HG02571 (cell line): ENCODE data around the gene SPAG17.

Experiments used
- ATAC-seq: cut with Tn5 transposase; IDR thresholded peaks from one replicate; pipeline ENCODE4 v1.9.1; 2021; ENCODE audit warnings: mild to moderate bottlenecking, moderate library complexity; ENCODE audit not compliant: unreplicated experiment

SPAG17 gene

GRCh38 chr1:118122234-118123004, 62.6 kb downstream of the SPAG17 start:
- ATAC-seq: no peak

DNA sequence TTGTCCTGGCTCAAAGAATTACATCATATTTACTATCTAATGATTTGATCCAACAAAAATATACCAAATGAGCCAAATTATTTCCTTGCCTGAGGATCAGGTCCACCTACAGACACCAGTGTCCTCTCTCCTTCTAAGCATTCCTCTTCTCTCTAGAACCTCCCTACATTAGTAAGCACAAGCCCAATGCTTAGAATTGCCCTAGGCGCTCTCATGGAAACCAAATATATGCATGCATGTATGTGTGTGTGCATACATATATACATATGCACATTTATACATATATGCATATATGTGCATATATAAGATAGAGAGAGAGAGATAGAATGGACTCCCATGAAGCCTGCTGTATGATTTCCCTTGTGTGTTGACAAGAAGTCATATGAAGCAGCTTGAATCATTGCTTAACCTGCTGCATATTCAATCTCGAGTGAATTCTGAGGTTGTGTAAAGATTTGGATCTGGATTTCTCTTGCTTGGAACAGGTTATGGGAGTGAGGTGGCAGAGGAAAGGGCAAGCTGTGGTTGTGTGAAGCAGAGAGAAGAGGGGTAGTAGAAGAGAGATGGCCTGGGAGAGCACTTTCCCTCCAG, 66.1 kb downstream of the SPAG17 start:
- ATAC-seq: no peak

DNA sequence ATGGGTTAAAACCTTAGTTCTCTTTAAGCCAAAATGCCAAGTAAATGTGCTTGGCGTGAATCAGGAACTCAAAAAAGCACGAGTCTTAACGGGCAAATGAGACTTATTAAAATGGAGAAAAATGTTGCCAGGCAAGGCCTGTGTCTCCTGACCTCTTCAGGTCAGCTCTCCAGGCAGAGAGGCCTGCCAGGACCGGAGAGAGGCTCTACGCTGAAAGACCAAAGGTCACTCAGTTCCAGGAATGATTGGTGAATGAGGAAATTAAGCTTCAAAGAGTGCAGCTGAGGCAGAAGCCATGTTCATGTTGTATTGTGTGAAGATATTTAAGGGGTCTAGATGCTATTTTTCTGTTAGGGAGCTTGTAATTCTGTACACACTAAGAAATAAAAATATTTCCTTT, 66.6 kb downstream of the SPAG17 start:
- no peak for ATAC-seq

- no peak for ATAC-seq
Measured at GRCh38 chr1:118117521-118117920, 67.5 kb downstream of the SPAG17 start.

DNA sequence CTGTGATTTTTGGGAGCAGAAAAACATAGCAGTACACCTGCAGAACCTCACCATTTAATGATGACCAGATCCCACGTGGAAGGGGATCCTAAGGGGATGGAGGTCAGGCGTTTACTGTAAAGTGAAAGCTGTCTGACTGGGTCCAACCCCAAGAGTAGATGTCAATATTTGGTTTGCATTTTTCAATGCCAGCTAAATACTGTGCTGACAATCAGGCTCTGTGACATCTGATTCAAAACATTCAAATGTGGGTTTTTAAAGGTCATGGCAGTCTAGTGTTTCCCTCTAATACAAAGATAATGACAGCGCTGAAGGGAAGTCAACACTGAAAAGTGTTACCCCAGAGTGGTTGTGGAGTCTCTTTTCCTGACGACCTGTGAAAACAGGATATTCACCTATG, 68.1 kb downstream of the SPAG17 start:
- no peak for ATAC-seq

- ATAC-seq: no peak
Measured at GRCh38 chr1:118116401-118116800, 68.6 kb downstream of the SPAG17 start.

DNA sequence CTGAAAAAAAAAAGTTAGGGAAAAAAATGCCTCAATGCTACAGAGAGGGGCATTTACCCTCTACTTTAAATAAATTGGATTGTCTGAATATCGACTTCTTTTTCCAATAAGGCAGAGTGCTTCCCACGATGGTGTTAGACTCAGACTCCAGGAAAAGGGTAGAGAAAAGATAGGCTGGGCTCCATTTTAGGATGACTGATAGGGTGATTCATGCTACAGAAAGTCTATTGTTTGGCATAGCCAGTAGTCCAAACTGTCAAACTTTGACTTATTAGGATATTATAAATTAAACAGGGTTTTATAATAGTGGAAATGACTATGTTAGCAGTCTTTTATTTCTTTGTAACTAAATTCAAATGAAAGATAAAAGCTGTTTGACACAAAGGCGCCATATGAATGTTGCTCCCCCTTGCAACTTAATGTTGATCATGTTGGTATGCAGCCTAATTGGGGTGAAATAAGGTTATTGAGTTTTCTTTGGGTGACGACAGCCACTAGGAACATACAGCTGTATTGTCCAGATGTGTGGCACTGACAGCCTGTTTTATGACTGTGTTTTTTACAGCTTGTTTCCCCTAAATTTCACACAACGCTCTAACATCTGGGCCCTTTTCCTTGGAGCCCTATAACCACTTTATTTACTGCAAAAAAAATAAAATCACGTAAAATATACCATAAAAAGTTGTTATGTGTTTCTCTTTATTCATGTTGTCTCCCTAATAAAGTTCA, 69.3 kb downstream of the SPAG17 start:
- no peak for ATAC-seq

DNA sequence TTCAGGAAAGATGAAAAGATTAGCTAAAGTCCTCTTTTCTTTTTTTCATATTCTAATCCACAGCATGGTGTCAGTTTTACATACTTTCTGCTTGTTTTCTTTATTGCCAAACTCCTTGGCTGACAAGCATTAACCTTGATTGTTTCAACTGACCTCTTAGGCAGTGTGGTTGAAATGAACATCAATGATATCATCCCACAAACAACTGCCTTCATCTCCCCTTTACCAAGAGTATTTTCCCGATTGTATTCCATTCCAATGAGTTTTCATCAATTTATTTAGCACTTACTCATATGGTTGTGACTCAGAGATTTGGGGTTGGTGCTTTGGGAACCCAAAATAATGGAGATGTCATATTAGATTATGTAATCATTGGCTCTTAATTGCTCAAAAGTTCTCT, 71.8 kb downstream of the SPAG17 start:
- no peak for ATAC-seq

- ATAC-seq: no peak
Measured at GRCh38 chr1:118110580-118110979, 74.4 kb downstream of the SPAG17 start.

DNA sequence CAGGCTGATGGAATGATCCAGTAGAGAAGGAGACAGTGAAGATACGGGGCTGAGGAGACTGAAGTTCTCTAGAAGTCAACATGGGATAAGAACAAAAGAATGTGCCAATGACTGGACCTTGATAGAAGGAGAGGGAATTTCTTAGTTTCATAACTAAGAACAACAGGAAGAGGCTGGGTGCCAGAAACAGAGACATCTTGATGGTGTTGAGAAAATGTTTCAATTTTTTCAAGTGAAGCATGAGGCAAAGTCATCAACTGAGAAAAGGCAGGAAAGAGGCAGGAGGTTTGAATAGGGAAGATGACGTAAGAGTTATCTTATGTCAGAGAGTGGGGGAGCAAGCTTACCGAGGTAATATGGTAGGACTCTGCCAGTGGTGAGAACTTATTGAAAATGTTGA, 80.1 kb downstream of the SPAG17 start:
- no peak for ATAC-seq

GRCh38 chr1:118102445-118102844, 82.6 kb downstream of the SPAG17 start:
- ATAC-seq: no peak

DNA sequence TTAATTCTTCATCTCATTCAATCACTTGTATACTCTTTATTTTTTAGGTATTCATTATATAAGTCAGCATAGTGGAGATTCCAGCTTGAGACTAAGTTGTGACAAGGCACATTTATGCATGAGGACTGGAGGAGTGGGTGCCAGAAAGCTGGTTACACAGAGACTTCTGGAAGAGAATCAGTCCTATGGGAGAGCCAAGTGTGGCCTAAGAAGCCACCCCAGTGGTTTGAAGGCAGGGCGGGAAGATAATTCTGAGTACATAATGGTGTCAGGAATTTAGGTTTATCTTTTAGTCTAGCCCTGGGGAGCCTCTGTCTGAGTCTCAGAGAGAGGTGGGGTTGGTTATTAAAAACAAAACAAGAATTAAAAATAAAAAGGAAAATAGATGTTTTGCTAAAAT, 83.0 kb downstream of the SPAG17 start:
- ATAC-seq: no peak

GRCh38 chr1:118101515-118101844, 83.5 kb downstream of the SPAG17 start:
- ATAC-seq: no peak

GRCh38 chr1:118100686-118101514, 84.1 kb downstream of the SPAG17 start:
- no peak for ATAC-seq

GRCh38 chr1:118099686-118100085, 85.3 kb downstream of the SPAG17 start:
- ATAC-seq: no peak

- no peak for ATAC-seq
Measured at GRCh38 chr1:118097622-118098348, 87.2 kb downstream of the SPAG17 start.

DNA sequence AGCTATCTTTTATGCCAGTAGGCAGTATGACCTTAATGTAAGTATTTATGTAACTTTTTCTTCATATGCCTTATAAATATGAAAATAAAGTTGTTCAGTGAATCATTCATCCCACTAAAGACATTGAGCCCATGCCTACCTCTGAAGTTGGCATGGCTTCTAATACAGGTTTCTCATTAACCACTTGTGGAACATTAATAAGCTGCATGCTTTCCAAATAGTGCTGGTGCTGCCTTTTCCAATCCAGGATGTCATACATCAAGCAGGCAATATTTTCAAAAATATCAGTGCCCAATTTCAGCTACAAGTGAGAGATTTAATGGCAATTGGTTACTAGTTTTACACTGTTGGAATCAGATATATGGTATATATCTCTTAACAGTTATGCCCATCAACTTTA, 92.0 kb downstream of the SPAG17 start:
- ATAC-seq: no peak

- no peak for ATAC-seq
Measured at GRCh38 chr1:118090130-118090529, 94.9 kb downstream of the SPAG17 start.

- ATAC-seq: no peak
Measured at GRCh38 chr1:118085365-118085764, 99.7 kb downstream of the SPAG17 start.

GRCh38 chr1:118084400-118084799, 100.6 kb downstream of the SPAG17 start:
- ATAC-seq: no peak

DNA sequence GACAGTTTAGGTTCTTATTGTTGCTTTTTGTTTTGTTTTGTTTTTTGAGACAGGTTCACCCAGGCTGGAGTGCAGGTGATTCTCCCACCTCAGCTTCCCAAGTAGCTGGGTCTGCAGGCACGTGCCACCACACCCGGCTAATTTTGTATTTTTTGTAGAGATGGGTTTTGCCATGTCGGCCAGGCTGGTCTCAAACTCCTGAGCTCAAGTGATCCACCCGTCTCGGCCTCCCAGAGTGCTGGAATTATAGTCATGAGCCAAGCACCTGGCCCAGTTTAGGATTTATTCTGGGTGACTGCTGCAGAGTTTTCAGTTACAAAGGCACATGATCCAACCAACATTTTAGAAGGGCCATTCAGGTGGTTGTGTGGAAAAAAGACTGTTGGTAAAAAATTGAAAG, 102.0 kb downstream of the SPAG17 start:
- no peak for ATAC-seq
